ENCODE results near the gene ADH6.
"Not testable (repeated sequence)": the region's sequence is repeated elsewhere in the genome, so short reads cannot be mapped to it uniquely, and the experiment has no call there.

The ADH6 gene

GRCh38 chr4:99219072-99219471 is at the start of gene ADH6:
Gene ADH6 (minus strand): TSS chr4:99219246. CDS start chr4:99219152, 94 bp downstream.
- DNase-seq (ENCODE audit: low read depth, low spot score): no peak
- no peaks in the 10 kb centered on the region for H3K36me3 ChIP-seq (ENCODE audit: control insufficient read depth, insufficient read depth, low read length)
- no peaks in the 10 kb centered on the region for H3K27me3 ChIP-seq (ENCODE audit: control insufficient read depth, insufficient read depth, low read length)
- no CpG with 5 or more reads among the region's 3 CpGs for WGBS (ENCODE audit: insufficient coverage, insufficient read length)
- no peak within 1 kb of the TSS for H3K4me3 ChIP-seq (ENCODE audit: low read length)
- H3K27ac ChIP-seq (ENCODE audit: low read length): no peak within 1 kb of the TSS
- H3K9me3 ChIP-seq (ENCODE audit: control insufficient read depth, insufficient read depth, low read length): no peaks in the 10 kb centered on the region
- no peaks in the 10 kb centered on the region for H3K4me1 ChIP-seq (ENCODE audit: control insufficient read depth, insufficient read depth, low read length)

- H3K4me1 ChIP-seq (ENCODE audit: control insufficient read depth, insufficient read depth, low read length): no peaks in the 10 kb centered on the region
- H3K27me3 ChIP-seq (ENCODE audit: control insufficient read depth, insufficient read depth, low read length): no peaks in the 10 kb centered on the region
- H3K36me3 ChIP-seq (ENCODE audit: control insufficient read depth, insufficient read depth, low read length): no peaks in the 10 kb centered on the region
- no peak overlapping the region for H3K27ac ChIP-seq (ENCODE audit: low read length)
- no peak overlapping the region for H3K4me3 ChIP-seq (ENCODE audit: low read length)
- no peak for DNase-seq (ENCODE audit: low read depth, low spot score)
- H3K9me3 ChIP-seq (ENCODE audit: control insufficient read depth, insufficient read depth, low read length): no peaks in the 10 kb centered on the region
These were observed 45.9 kb upstream of the ADH6 start for GRCh38 chr4:99264927-99265326.

DNA sequence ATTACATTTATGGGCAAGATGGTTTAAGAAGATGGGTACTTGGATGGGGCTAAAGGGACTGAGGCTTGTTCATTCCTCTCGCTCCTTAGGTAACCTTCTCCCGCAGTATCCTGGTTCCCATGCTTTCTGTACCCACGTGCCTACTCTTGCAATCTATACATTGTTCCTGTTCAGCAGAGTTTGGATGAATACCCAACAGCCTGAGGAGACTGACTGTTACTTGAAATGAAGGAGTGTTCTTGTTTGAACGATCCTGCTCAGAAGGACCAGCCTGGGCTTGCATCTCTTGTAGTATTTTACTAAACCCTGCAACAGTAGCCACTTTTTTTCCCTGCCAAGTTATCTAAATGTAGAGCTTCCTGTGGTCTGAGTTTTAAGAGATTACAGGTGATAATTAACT is 33.7 kb upstream of the ADH6 start:
- no CpG with 5 or more reads among the region's 4 CpGs for WGBS (ENCODE audit: insufficient coverage, insufficient read length)
- H3K4me3 ChIP-seq (ENCODE audit: low read length): no peak overlapping the region
- H3K36me3 ChIP-seq (ENCODE audit: control insufficient read depth, insufficient read depth, low read length): no peaks in the 10 kb centered on the region
- no peak for DNase-seq (ENCODE audit: low read depth, low spot score)
- H3K27ac ChIP-seq (ENCODE audit: low read length): no peak overlapping the region
- no peaks in the 10 kb centered on the region for H3K9me3 ChIP-seq (ENCODE audit: control insufficient read depth, insufficient read depth, low read length)
- H3K4me1 ChIP-seq (ENCODE audit: control insufficient read depth, insufficient read depth, low read length): no peaks in the 10 kb centered on the region
- no peaks in the 10 kb centered on the region for H3K27me3 ChIP-seq (ENCODE audit: control insufficient read depth, insufficient read depth, low read length)

GRCh38 chr4:99248714-99249113 is 29.7 kb upstream of the ADH6 start:
- no peak overlapping the region for H3K4me3 ChIP-seq (ENCODE audit: low read length)
- no CpG with 5 or more reads among the region's 1 CpG for WGBS (ENCODE audit: insufficient coverage, insufficient read length)
- no peak overlapping the region for H3K27ac ChIP-seq (ENCODE audit: low read length)
- H3K36me3 ChIP-seq (ENCODE audit: control insufficient read depth, insufficient read depth, low read length): no peaks in the 10 kb centered on the region
- no peaks in the 10 kb centered on the region for H3K9me3 ChIP-seq (ENCODE audit: control insufficient read depth, insufficient read depth, low read length)
- H3K27me3 ChIP-seq (ENCODE audit: control insufficient read depth, insufficient read depth, low read length): no peaks in the 10 kb centered on the region
- DNase-seq (ENCODE audit: low read depth, low spot score): no peak
- H3K4me1 ChIP-seq (ENCODE audit: control insufficient read depth, insufficient read depth, low read length): no peaks in the 10 kb centered on the region

DNA sequence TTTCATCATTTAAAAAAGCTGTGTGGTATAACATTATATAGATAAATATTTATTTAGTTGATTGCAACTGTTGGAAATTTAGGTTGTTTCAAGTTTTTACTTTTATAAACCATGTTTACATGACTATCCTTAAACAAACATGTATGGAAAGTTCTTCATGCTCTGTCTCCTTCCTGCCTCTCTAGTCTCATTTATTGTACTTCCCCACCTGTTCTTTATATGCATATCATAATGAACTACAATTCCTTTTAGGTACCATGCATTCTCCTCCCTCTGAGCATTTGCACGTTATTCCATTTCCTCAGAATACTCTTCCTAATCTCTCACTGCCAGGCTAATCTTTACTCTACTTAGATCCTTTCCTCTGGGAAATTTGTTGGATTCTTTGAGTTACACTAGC is 16.9 kb upstream of the ADH6 start:
- WGBS (ENCODE audit: insufficient coverage, insufficient read length): no CpG with 5 or more reads among the region's 1 CpG
- Histone ChIP-seq H3K27me3 (ENCODE audit: control insufficient read depth, insufficient read depth, low read length) (no peaks in the 10 kb centered on the region), H3K27ac (ENCODE audit: low read length) (no peak overlapping the region), H3K4me1 (ENCODE audit: control insufficient read depth, insufficient read depth, low read length) (no peaks in the 10 kb centered on the region), H3K9me3 (ENCODE audit: control insufficient read depth, insufficient read depth, low read length) (no peaks in the 10 kb centered on the region), H3K4me3 (ENCODE audit: low read length) (no peak overlapping the region), H3K36me3 (ENCODE audit: control insufficient read depth, insufficient read depth, low read length) (no peaks in the 10 kb centered on the region)
- DNase-seq (ENCODE audit: low read depth, low spot score): no peak

GRCh38 chr4:99234331-99235010 is 15.4 kb upstream of the ADH6 start:
- Histone ChIP-seq H3K36me3 (ENCODE audit: control insufficient read depth, insufficient read depth, low read length) (no peaks in the 10 kb centered on the region), H3K9me3 (ENCODE audit: control insufficient read depth, insufficient read depth, low read length) (no peaks in the 10 kb centered on the region), H3K4me1 (ENCODE audit: control insufficient read depth, insufficient read depth, low read length) (no peaks in the 10 kb centered on the region), H3K4me3 (ENCODE audit: low read length) (no peak overlapping the region), H3K27ac (ENCODE audit: low read length) (no peak overlapping the region), H3K27me3 (ENCODE audit: control insufficient read depth, insufficient read depth, low read length) (no peaks in the 10 kb centered on the region)
- no peak for DNase-seq (ENCODE audit: low read depth, low spot score)
- no CpG with 5 or more reads among the region's 2 CpGs for WGBS (ENCODE audit: insufficient coverage, insufficient read length)

GRCh38 chr4:99233397-99233796 is 14.4 kb upstream of the ADH6 start:
- H3K27me3 ChIP-seq (ENCODE audit: control insufficient read depth, insufficient read depth, low read length); H3K36me3 ChIP-seq (ENCODE audit: control insufficient read depth, insufficient read depth, low read length); H3K4me1 ChIP-seq (ENCODE audit: control insufficient read depth, insufficient read depth, low read length); H3K4me3 ChIP-seq (ENCODE audit: low read length); DNase-seq (ENCODE audit: low read depth, low spot score); H3K9me3 ChIP-seq (ENCODE audit: control insufficient read depth, insufficient read depth, low read length); H3K27ac ChIP-seq (ENCODE audit: low read length): not testable (repeated sequence)
- no CpG with 5 or more reads among the region's 2 CpGs for WGBS (ENCODE audit: insufficient coverage, insufficient read length)

- no CpG with 5 or more reads among the region's 1 CpG for WGBS (ENCODE audit: insufficient coverage, insufficient read length)
- H3K4me3 ChIP-seq (ENCODE audit: low read length); H3K36me3 ChIP-seq (ENCODE audit: control insufficient read depth, insufficient read depth, low read length); H3K4me1 ChIP-seq (ENCODE audit: control insufficient read depth, insufficient read depth, low read length); H3K9me3 ChIP-seq (ENCODE audit: control insufficient read depth, insufficient read depth, low read length); DNase-seq (ENCODE audit: low read depth, low spot score); H3K27me3 ChIP-seq (ENCODE audit: control insufficient read depth, insufficient read depth, low read length); H3K27ac ChIP-seq (ENCODE audit: low read length): not testable (repeated sequence)
These were observed 9.7 kb upstream of the ADH6 start for GRCh38 chr4:99228706-99229105.

DNA sequence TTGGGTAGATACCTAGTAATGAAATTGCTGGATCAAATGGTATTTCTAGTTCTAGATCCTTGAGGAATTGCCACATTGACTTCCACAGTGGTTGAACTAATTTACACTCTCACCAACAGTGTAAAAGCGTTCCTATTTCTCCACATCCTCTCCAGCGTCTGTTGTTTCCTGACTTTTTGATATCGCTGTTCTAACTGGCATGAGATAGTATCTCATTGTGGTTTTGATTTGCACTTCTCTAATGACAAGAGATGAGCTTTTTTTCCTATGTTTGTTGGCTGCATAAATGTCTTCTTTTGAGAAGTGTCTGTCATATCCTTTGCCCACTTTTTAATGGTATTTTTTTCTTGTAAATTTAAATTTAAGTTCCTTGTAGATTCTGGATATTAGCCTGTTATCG is 8.6 kb upstream of the ADH6 start:
- DNase-seq (ENCODE audit: low read depth, low spot score); H3K4me3 ChIP-seq (ENCODE audit: low read length); H3K27me3 ChIP-seq (ENCODE audit: control insufficient read depth, insufficient read depth, low read length); H3K9me3 ChIP-seq (ENCODE audit: control insufficient read depth, insufficient read depth, low read length); H3K36me3 ChIP-seq (ENCODE audit: control insufficient read depth, insufficient read depth, low read length); H3K4me1 ChIP-seq (ENCODE audit: control insufficient read depth, insufficient read depth, low read length); H3K27ac ChIP-seq (ENCODE audit: low read length): not testable (repeated sequence)
- no CpG with 5 or more reads among the region's 4 CpGs for WGBS (ENCODE audit: insufficient coverage, insufficient read length)

DNA sequence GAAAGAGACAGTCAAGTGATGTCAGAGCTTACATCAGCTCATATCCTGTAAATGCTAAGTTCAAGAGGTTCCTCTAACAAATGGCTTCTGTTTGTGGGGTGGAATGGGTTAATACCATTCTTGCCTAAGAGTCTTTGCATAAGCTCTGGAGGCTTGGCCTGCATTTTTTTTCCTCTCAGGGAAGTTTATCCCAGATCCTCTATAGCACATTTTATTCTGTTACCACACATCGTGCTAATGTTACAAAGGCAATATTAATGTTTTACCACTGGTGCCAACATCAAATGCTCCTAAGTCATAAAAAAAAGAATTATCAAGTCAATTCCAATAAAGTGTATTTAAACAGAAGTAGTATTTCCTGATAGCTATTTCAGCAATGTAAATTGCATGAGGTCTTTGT is 2.9 kb upstream of the ADH6 start:
- H3K4me1 ChIP-seq (ENCODE audit: control insufficient read depth, insufficient read depth, low read length): no peaks in the 10 kb centered on the region
- H3K4me3 ChIP-seq (ENCODE audit: low read length): no peak overlapping the region
- H3K27me3 ChIP-seq (ENCODE audit: control insufficient read depth, insufficient read depth, low read length): no peaks in the 10 kb centered on the region
- H3K9me3 ChIP-seq (ENCODE audit: control insufficient read depth, insufficient read depth, low read length): no peaks in the 10 kb centered on the region
- no CpG with 5 or more reads among the region's 1 CpG for WGBS (ENCODE audit: insufficient coverage, insufficient read length)
- no peak overlapping the region for H3K27ac ChIP-seq (ENCODE audit: low read length)
- no peak for DNase-seq (ENCODE audit: low read depth, low spot score)
- H3K36me3 ChIP-seq (ENCODE audit: control insufficient read depth, insufficient read depth, low read length): no peaks in the 10 kb centered on the region

- Histone ChIP-seq H3K4me1 (ENCODE audit: control insufficient read depth, insufficient read depth, low read length) (no peaks in the 10 kb centered on the region), H3K27ac (ENCODE audit: low read length) (no peak overlapping the region), H3K27me3 (ENCODE audit: control insufficient read depth, insufficient read depth, low read length) (no peaks in the 10 kb centered on the region), H3K4me3 (ENCODE audit: low read length) (no peak overlapping the region), H3K36me3 (ENCODE audit: control insufficient read depth, insufficient read depth, low read length) (no peaks in the 10 kb centered on the region), H3K9me3 (ENCODE audit: control insufficient read depth, insufficient read depth, low read length) (no peaks in the 10 kb centered on the region)
- no peak for DNase-seq (ENCODE audit: low read depth, low spot score)
- no CpG with 5 or more reads among the region's 1 CpG for WGBS (ENCODE audit: insufficient coverage, insufficient read length)
These were observed 433 bp upstream of the ADH6 start for GRCh38 chr4:99219479-99219878.
